Activated naive CD4-positive, alpha-beta T cell treated with Interleukin-2 at 50 U/mL for 16 hours (primary cell): ENCODE data around the gene KIAA1328.
"Not testable (repeated sequence)": the region's sequence is repeated elsewhere in the genome, so short reads cannot be mapped to it uniquely, and the experiment has no call there.

ENCODE experiments used
- DNase-seq: peaks from one replicate; pipeline ENCODE4 v3.0.0-alpha.2; 2020

Gene KIAA1328

DNA sequence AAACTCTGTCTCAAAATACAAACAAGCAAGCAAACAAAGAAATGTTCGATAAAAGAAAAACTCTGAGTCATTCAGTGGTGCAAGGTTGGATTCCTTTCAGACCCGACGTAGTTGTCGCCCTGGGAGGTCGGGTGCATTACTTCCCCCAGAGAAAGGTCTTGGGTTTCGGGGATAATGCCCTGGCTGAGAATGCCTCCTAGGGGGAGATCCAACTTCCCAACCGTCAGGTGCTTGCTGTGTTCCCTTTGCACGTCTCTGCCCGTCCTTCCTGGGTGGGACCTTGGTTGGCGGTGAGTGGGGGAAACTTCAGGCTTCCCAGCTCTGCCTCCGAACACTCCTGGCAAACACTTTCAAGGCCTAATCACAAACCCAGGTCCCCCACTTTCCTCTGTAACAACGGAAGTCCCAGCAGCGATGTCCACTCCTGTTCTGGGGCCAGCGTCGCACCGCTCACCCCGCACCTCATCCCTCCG is 734 bp upstream of the KIAA1328 start:
- peak; percentile 23 for DNase-seq

DNA sequence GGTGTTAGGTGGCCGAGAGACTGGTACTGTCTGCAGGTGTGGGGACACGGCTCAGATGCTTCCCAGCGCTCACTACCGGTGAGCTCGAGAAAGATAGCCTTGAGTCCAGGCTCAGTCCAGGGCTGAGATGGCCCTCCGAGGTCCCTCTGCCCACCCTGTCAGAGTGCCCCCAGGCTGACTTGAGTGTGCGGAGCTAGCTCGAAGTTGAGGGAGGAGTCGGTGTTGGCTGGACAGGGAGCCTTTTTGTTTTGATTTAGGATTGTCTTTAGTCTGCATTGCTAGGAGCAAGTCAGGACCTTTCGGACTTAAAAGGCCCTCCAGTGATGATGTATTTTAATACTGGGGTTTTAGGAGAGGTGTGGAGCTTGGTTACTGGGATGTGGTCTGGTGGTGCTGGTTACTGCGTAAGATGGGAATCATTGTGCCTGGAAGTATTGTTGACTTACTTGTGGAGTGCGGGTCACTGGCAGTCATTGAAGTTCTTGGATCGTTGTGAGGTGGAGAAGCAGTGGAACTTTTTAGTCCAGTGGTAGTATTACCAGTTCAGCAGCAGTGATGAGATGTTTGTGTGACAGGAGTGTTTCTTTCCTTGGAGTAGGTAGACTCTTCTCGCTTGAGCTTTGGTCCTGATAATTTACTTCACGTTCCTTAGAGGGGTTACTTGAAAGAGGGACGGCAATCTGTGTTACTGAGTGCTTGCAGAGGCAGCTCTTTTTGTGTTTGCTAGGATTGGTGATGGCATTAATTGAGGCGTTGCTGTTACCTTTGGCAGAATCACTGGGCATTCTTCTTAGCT is 633 bp downstream of the KIAA1328 start:
- no peak for DNase-seq

DNA sequence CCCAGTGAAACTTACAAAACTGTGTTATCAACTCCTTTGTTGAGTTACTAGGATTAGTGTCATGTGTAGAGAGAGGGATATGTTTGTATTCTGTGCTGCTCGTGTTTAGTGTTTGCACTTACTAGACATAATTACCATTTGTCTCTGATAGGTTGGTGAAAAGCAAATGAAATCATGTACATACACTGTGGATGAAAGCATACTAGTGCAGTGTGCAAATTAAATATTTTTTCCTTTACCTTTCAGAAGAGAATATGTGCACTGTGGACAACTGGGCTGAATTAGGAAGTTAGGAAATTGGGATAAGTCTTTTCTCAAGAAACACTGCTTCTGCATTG is 1.2 kb downstream of the KIAA1328 start:
- DNase-seq = no peak

DNA sequence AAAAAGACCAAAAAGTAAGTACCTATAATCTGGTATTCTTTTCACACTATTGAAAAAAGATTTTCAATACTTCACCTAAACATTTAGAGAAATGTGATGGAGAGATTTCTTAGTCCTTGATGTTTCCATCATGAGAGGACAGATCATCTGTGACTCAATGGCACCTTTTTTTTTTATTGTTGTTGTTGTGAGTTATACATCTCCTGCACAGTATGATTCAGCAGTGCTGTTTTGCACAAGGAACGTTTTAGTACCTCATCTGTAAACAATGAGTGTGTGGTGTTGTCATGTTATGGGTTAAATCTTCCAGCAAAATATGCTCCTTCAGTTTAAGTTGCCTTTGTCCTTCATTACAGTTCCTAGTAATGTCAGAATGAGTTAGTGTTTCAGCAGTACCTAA is 2.2 kb downstream of the KIAA1328 start:
- DNase-seq = no peak

DNA sequence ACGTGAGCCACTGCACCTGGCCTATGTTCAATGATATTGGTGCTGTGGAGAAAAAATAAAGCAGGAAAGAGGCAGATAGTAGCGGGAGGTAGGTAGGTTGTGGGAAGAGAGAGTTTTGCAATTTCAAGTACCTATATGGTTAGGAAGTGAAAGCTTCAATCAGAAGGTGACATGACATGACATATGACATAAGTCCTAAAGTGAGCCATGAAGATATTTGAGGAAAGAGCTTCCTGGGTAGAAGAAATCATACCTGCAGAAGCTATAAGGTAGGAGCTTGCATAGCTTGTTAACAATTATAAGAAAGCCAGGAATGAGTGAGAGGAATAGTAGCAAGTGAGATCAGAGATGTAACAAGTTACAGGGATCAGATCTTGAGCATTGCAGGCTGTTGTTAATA is 4.2 kb downstream of the KIAA1328 start:
- DNase-seq = no peak

DNA sequence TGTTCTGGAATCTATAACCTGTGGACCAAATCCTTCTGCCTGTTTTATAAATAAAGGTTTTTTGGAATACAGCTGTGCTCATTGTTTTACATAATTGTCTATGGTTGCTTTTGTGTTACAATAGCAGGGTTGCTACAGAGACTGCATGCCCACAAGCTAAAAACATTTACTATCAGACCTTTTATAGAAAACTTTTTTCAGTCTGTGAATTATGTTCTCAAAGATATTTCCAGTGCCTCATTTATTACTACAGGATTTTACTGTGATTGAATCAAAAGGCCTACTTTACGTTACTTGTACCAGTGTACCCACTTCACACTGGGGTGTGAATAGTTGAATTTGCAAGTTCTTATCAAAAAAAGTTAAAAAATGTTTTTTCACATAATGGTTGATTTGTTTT is 7.0 kb downstream of the KIAA1328 start:
- no peak for DNase-seq

DNA sequence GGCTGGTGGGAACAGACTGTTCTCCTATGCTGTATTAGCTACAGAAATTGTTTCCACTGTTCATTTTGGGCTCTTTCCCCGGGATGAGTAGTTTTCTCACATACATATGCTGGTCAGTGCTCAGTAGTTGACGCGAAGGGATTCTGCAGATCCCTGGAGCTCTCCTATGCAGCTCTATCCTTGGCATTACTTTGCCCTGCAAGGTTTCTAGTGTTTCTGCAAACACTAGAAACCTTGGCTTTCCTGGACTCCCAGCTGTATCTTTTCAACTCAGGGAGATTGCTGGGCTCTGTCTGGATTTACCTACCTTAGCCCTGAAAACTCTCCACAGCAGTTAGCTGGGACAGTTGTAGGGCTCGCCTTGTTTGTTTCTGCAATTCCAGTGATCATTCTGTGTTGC is 10.9 kb downstream of the KIAA1328 start:
- no peak for DNase-seq

DNA sequence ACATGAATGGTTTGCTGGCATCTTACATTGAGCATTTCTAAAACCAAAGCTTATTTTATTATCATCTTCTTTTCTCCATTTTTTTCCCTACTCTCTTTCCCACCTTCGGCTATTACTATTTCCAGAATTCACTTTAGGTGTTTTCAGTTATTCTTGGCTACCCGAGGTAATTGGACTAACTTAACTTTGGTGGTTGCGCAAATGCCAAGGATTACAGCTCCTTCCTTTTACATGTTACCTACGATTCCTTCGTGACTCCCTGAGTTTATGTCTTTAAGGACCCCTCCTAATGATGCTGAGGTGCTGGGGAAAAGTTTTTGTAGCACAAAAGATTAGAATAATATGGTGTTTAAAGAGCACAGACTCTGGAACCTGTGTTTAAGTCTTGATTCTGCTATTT is 14.3 kb downstream of the KIAA1328 start:
- DNase-seq = no peak

DNA sequence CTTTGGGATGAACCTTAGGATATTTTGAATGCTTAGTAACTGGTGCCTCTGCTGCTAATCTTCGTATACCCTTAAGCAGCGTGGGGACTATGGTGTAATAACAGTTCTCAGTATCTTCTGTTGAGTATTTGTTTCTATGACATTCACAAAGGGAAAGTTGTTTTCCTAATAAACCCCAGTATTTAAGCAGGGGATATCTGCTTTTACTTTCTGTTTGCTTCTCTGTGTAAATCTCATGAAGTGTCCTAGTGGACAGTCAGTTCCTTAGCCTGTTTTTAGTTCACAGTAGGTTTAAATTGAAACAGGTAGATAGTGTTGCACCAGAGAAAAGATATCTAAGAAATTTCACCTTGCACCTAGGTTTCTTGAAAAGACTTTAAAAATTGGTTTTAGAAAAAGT is 14.9 kb downstream of the KIAA1328 start:
- no peak for DNase-seq

DNA sequence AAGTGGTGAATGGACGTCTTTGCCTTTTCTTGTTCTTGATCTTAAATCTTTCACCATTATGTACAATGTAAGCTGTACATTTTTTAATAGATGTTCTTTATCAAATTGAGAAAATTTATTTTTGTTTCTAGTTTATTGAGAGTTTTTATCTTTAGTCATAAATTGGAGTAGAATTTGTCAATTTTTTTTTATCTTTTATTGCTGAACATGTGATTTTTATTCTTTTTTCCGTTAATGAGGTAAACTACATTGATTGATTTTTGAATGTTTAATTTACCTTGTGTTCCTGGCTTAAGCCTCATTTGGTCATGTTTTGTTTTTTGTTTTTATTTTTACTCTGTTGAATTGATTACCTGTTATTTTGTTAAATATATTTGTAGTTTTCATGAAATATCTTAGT is 19.7 kb downstream of the KIAA1328 start:
- DNase-seq = no peak

DNA sequence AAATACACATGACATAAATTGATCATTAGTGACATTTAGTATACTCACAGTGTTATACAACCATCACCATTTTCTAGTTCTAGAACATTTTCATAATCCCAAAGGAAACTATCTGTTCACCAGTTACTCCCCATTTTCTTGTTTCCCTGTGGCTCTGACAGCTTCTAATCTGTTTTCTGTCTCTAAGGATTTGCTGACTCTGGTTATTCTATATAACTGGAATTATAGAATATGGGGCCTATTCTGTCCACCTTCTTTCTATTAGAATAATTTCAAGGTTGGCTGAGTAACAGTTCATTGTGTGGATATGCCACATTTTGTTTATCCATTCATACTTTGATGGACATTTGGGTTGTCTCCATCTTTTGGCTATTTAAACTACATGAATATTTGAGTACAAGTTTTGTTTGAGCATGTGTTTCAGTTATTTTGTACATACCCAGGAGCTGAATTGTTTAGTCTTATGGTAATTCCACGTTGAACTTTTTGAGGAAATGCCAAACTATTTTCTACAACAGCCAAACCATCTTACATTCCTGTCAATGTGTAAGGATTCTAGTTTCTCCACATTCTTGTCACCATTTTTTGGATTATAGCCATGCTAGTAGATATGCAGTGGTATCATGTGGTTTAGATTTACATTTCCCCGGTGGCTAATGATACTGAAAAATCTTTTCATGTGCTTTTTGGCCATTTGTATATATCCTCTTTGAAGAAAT is 20.5 kb downstream of the KIAA1328 start:
- no peak for DNase-seq

DNA sequence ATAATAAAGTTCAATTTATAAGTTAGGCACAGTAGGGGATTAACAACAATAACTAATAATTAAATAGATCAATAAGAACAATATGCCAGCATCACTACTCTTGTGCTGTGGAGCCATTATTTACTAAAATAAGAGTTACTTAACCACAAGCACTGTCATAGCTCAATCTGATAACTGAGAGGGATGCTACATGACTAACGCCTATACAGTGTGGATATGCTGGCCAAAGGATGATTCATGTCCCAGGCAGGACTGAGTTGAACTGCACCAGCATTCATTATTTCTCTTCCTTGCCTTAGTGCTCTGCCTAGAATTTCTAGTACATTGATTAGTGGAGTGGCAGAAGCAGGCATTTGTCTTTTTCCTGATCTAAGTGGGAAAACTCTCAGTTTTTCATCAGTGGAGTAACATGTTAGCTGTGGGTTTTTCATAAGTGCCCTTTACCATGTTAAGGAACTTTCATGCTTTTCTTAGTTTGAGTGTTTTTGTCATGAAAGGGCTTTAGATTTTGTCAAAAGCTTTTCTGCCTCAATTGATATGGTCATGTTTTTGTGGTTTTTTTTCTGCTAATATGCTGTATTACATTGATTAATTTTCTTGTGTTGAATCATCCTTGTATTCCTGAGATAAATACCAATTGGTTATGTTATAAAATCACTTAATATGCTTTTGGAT is 21.7 kb downstream of the KIAA1328 start:
- no peak for DNase-seq

DNA sequence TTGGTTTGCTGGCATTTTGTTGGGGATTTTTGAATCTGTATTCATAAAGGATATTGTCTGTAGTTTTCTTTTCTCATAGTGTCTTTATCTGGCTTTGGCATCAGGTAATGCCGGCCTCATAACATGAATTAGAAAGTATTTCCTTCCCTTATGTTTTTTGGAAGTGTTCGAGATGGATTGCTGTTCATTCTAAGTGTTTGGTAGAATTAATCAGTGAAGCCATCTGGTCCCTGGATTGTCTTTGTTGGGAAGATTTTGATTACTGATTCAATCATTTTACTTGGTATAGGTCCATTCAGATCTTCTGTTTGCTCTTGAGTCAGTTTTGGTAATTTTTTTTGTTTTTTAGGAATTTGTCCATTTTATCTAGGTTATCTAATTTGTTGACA is 22.3 kb downstream of the KIAA1328 start:
- no peak for DNase-seq

DNA sequence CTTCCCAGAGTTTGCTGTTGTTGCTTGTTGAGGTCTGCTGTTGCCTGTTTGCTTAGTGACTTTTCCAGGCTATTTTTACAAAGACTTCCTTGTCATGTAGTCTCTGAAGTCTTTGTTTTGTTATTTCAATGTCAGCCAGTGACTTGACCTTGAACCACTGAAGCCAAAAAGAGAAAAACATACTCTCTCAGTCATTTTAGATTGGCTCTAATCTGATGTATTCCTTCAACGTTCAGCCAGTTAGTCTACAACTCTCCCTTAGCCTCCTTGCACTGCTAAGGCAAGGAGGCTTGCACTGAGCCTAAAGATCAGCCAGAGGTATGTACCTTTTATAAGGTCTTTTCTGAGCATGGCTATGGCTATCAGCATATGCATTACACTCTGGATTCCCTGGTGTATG is 27.9 kb downstream of the KIAA1328 start:
- DNase-seq = no peak

DNA sequence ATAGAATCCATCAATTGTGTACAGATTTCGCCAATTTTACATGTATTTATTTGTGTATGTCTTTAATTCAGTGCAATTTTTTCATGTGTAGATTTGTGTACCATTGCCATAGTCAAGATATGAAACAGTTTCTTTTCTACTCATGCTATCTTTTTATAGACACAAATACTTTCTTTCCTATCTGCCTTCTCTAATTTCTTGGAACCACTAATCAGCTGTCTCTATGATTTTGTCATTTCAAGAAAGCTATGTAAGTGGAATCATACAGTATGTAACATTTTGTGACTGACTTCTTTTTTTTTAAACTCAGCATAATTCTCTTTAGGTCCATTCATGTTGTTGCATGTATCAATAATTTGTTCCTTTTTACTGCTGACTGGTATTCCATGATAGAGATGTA is 33.3 kb downstream of the KIAA1328 start:
- DNase-seq = no peak

DNA sequence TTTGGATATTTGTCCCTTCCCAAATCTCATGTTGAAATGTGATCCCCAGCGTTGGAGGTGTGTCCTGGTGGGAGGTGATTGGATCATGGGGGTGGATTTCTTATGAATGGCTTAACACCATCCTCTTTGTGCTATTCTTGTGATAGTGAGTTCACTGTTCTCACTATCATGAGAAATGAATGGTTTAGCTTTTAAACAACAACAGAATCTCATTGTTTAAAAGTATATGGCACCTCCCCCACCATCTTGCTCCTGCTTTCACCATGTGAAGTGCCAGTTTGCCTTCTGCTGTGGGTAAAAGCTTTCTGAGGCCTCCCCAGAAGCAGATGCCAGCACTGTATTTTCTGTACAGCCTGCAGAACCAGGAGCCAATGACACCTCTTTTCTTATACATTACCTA is 38.1 kb downstream of the KIAA1328 start:
- DNase-seq = no peak

DNA sequence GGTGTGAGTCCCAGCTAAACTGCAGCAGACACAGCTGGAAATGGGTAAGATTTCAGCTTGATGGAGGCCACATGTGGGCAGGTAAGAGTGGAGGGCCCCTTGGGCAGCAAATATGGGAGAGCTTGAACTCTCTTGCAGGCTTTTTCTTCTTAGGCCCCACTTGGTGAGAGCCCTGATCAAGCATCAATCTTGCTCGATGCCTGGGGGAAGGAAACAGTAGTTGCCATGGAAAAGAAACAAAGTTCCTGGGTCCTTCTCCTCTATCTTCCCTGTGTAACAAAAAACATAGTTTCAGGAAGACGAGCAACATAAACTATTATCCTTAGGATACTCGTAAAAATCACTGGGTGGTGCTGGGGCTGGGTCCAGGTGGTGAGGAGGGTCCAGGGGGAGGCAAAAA is 42.9 kb downstream of the KIAA1328 start:
- DNase-seq = no peak

DNA sequence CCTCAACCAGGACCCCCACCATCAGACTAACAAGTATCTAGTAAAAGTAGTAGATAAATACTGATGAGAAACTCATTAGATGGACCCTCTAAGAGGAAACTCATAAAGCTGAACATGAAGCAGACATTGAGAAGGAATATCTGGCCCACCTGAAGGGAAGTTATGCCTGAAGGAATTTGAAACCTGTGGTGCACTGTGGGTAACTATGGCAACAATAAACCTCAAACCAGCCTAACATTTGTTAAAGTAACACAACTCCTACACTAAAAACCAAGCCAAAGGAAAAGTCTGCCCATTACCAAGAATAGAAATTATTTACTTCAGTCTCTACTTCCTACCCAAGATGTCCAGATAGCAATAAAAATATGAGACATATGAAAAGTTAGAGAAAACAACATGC is 43.4 kb downstream of the KIAA1328 start:
- DNase-seq = no peak

DNA sequence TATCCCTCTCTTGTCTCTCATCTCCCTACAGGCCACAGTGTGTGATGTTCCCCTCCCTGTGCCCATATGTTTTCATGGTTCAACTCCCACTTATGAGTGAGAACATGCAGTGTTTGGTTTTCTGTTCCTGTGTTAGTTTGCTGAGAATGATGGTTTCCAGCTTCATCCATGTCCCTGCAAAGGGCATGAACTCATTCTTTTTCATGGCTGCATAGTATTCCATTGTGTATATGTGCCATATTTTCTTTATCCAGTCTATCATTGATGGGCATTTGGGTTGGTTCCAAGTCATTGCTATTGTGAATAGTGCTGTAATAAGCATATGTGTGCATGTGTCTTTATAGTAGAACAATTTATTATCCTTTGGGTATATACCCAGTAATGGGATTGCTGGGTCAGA is 44.9 kb downstream of the KIAA1328 start:
- not testable (repeated sequence) for DNase-seq

DNA sequence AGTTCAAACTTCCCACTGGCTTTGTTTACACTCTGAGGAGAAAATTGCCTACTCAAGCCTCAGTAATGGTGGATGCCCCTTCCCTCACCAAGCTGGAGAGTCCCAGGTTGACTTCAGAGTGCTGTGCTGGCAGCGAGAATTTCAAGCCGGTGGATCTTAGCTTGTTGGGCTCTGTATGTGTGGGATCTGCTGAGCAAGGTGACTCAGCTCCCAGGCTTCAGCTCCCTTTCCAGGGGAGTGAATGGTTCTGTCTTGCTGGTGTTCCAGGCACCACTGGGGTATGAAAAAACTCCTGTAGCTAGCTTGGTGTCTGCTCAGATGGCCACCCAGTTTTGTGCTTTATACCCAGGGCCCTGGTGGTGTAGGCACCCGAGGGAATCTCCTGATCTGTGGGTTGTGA is 50.9 kb downstream of the KIAA1328 start:
- DNase-seq = not testable (repeated sequence)

DNA sequence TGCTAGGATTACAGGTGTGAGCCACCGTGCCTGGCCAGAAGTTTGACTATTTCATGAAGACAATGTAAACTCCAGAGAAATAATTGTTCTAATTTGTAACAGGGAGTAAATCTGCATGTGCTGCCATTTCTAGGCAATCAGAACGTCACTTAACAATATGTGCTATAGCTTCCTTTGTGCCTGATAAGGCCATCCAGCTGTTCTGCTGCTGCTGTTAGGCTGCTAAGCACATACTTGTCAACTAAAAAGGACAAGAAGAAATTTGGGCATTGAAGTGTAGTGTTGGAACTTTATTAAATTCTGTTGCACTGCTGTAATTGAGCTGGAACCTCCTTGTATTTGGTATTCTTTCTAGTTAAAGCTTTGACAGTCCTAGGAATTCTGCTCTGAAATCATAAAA is 57.1 kb downstream of the KIAA1328 start:
- DNase-seq = no peak

DNA sequence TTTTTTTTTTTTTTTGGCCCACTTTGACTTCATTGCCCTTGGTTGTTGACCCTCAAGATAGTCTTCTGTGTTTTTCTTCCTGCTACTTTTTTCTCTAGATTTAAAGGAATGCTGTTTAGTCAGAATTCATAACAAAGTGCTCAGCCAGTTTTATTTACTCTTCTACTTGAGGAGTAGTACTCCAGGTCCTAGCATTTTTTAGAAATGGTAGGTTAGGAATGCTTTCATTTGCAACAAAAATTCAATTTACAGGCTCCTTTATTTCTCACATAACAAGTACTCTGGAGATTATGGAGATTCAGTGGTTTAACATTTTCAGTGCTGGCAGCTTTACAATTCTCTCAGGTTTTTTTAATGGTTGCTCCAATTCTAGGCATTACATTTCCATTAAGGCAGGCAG is 58.2 kb downstream of the KIAA1328 start:
- no peak for DNase-seq

DNA sequence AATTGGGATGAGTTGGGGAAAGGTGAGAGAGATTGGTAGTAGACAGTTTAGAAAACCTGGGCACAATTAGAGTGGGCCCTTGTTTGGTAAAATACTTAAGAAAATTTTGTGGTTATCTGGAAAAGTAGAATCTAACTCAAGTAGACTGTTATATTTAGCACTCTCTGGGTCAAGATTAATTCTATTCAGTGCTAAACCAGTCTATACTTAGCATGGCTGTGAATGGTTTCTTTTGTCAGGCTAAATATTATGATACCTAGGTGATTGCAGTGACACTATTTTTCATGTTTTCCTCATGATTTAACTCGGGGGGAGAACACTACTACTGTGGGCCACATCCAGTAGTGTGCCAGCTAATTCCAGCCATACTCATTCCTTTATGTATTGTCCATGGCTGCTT is 58.9 kb downstream of the KIAA1328 start:
- DNase-seq = no peak

DNA sequence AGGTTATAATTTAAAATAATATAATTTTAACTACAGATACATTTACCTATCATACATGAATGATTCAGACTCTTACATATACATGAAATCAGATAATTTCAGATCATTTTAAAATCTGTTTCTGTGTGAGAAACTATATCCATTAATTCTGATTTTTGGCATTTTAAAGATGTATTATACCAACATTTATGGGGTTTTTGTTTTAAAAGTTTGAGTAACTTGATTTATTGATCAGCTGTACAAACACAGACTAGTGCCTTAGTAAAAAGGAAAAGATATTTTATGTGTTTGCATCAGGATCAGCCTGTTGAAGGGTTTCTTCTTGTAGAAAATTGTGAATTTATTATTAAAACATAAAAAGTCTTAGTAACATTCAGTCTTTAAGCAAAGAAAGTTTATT is 59.9 kb downstream of the KIAA1328 start:
- DNase-seq = no peak
